OCI-LY1 (cell line): ENCODE results near the gene WDFY2.

ENCODE experiments used
- H2AFZ ChIP-seq: fragments of 200-600 bp; sonication (generic), shearing (Covaris generic); 2 replicates; pipeline ENCODE4 v1.6.0; 2014; ENCODE audit warnings: antibody characterized with exemption, mild to moderate bottlenecking, low read length
- H3F3A ChIP-seq: fragments of 200-600 bp; sonication (generic), shearing (Covaris generic); 2 replicates; pipeline ENCODE4 v1.6.0; 2014; ENCODE audit warnings: mild to moderate bottlenecking, antibody characterized with exemption, low read length, moderate library complexity; ENCODE audit not compliant: insufficient read depth
- H3K27ac ChIP-seq: fragments of 200-600 bp; sonication (generic); 2 replicates; pipeline ENCODE4 v1.5.1; 2014; ENCODE audit warnings: low read length, mixed run types, mild to moderate bottlenecking, low read depth; ENCODE audit not compliant: poor library complexity, severe bottlenecking
- H3K27me3 ChIP-seq: fragments of 200-600 bp; sonication (generic); 2 replicates; pipeline ENCODE4 v1.6.0; 2014; ENCODE audit warnings: antibody characterized with exemption, mild to moderate bottlenecking, low read length, moderate library complexity; ENCODE audit not compliant: insufficient read depth
- H3K36me3 ChIP-seq: fragments of 200-600 bp; sonication (generic); 2 replicates; pipeline ENCODE4 v1.6.1; 2014; ENCODE audit warnings: mild to moderate bottlenecking, antibody characterized with exemption, low read length, moderate library complexity, mixed read lengths; ENCODE audit not compliant: insufficient read depth
- H3K4me1 ChIP-seq: fragments of 200-600 bp; sonication (generic); 2 replicates; pipeline ENCODE4 v1.5.1; 2014; ENCODE audit warnings: mild to moderate bottlenecking, low read length, moderate library complexity; ENCODE audit not compliant: insufficient read depth, severe bottlenecking
- H3K4me2 ChIP-seq: fragments of 200-600 bp; sonication (generic), shearing (Covaris generic); 2 replicates; pipeline ENCODE4 v1.6.1; 2014; ENCODE audit warnings: low read length
- H3K4me3 ChIP-seq: fragments of 200-600 bp; sonication (generic); 2 replicates; pipeline ENCODE4 v1.5.1; 2014; ENCODE audit warnings: low read length, low read depth, mild to moderate bottlenecking, mixed read lengths; ENCODE audit not compliant: poor library complexity, severe bottlenecking
- H3K79me2 ChIP-seq: fragments of 200-600 bp; shearing (Covaris generic); 2 replicates; pipeline ENCODE4 v1.6.1; 2016; ENCODE audit warnings: mixed run types, low read length, mixed read lengths; ENCODE audit not compliant: insufficient read depth
- H3K9ac ChIP-seq: fragments of 200-600 bp; sonication (generic), shearing (Covaris generic); 2 replicates; pipeline ENCODE4 v1.6.1; 2014; ENCODE audit warnings: mild to moderate bottlenecking, low read length, mixed read lengths
- H3K9me2 ChIP-seq: fragments of 200-600 bp; sonication (generic), shearing (Covaris generic); 2 replicates; pipeline ENCODE4 v1.6.1; 2014; ENCODE audit warnings: low read depth, mild to moderate bottlenecking, low read length, mixed read lengths
- H3K9me3 ChIP-seq: fragments of 200-600 bp; shearing (Covaris generic); 2 replicates; pipeline ENCODE4 v1.6.1; 2014; ENCODE audit warnings: low read length, mixed read lengths
- H4K20me1 ChIP-seq: fragments of 200-600 bp; sonication (generic), shearing (Covaris generic); 2 replicates; pipeline ENCODE4 v1.6.0; 2016; ENCODE audit warnings: mild to moderate bottlenecking, low read length; ENCODE audit not compliant: insufficient read depth
- EZH2 ChIP-seq: fragments of 200-600 bp; sonication (generic), shearing (Covaris generic); IDR thresholded peaks from 2 replicates; pipeline ENCODE4 v1.8.0; 2017; ENCODE audit warnings: borderline replicate concordance, mixed run types, mild to moderate bottlenecking, antibody characterized with exemption, low read length, moderate library complexity, mixed read lengths
- TF ChIP-seq, protein P1 (sequence below): fragments of 200-600 bp; sonication (generic), shearing (Covaris generic); IDR thresholded peaks from 2 replicates; pipeline ENCODE4 v1.5.1; 2017; ENCODE audit warnings: mild to moderate bottlenecking, antibody characterized with exemption, low read length, moderate library complexity, mixed read lengths

The WDFY2 gene

DNA sequence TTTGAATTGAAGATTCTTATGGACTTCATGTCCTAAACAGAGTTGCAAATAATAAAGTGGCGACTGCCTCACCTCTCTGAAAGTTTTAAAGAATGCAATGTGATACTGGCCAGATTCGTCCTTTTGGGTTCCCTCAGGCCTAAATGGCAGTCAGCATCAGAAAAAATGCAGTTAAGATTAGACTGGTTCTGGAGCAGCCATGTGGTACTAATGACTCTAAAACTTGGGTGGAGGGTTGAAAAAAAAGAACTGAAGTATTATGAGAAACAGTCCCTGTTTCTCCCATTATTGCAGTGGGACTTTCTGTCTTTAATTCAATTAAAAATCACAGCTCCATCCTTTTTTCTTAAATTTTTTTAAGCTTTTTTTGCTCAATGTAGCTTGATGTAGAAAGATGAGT lies 37.3 kb downstream of the WDFY2 start:
- Histone ChIP-seq H3F3A (no peaks in the 10 kb centered on the region), H3K9me3 (no peaks in the 10 kb centered on the region), H3K27me3 (no peaks in the 10 kb centered on the region), H3K36me3 (no peaks in the 10 kb centered on the region), H3K79me2 (no peaks in the 10 kb centered on the region), H4K20me1 (no peaks in the 10 kb centered on the region), H3K9me2 (no peaks in the 10 kb centered on the region), H3K4me3 (no peak overlapping the region), H3K4me2 (no peak overlapping the region), H3K4me1 (no peaks in the 10 kb centered on the region), H3K9ac (no peak overlapping the region), H3K27ac (no peak overlapping the region), H2AFZ (no peak overlapping the region)
- TF ChIP-seq, protein P1, sequence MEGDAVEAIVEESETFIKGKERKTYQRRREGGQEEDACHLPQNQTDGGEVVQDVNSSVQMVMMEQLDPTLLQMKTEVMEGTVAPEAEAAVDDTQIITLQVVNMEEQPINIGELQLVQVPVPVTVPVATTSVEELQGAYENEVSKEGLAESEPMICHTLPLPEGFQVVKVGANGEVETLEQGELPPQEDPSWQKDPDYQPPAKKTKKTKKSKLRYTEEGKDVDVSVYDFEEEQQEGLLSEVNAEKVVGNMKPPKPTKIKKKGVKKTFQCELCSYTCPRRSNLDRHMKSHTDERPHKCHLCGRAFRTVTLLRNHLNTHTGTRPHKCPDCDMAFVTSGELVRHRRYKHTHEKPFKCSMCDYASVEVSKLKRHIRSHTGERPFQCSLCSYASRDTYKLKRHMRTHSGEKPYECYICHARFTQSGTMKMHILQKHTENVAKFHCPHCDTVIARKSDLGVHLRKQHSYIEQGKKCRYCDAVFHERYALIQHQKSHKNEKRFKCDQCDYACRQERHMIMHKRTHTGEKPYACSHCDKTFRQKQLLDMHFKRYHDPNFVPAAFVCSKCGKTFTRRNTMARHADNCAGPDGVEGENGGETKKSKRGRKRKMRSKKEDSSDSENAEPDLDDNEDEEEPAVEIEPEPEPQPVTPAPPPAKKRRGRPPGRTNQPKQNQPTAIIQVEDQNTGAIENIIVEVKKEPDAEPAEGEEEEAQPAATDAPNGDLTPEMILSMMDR = no peak
- no peak for TF ChIP-seq EZH2

DNA sequence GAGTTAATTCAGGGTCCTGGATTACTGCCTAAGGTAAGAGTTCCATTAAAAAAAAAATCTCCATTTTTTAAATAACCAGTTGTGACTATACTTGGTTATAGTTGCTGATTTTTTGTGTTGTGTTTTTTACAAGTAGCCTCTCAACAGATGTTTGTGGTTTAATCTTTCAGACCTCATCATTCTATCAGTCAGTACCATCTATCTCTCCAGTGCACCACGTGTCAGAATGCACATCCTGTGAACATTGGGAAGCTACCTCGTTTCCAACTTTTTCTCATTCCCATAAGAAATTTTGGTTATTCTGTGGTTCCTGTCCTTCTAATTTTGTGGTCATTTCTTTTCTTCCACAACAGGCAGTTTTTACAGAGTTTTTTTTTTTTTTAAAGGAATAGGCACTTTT lies 39.2 kb downstream of the WDFY2 start:
- H3K4me1 ChIP-seq = no peaks in the 10 kb centered on the region
- H3K4me2 ChIP-seq = no peak overlapping the region
- H3K4me3 ChIP-seq = no peak overlapping the region
- H2AFZ ChIP-seq = no peak overlapping the region
- no peak overlapping the region for H3K9ac ChIP-seq
- H4K20me1 ChIP-seq = no peaks in the 10 kb centered on the region
- H3K9me2 ChIP-seq = no peaks in the 10 kb centered on the region
- H3K79me2 ChIP-seq = no peaks in the 10 kb centered on the region
- no peak overlapping the region for H3K27ac ChIP-seq
- TF ChIP-seq, protein P1 = no peak
- no peak for TF ChIP-seq EZH2
- no peaks in the 10 kb centered on the region for H3K36me3 ChIP-seq
- no peaks in the 10 kb centered on the region for H3K9me3 ChIP-seq
- no peaks in the 10 kb centered on the region for H3F3A ChIP-seq
- no peaks in the 10 kb centered on the region for H3K27me3 ChIP-seq

DNA sequence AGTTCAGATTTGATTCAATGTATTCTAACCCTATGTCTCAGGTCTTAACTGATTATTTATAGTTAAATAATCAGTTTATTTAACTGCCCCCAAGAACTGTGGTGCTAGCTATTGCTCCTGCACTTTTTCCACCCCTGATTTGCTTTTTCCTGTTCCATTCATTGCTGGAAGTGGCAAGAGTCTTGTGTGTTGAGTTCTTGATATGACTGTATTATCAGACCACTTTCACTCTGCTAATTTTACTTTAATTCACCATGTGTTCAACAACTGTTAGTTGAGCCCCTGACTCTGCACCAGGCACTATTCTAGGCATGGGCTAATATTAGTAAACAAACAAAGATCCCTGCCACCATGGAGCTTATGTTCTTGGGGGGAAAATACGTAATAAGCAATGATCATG lies 39.9 kb downstream of the WDFY2 start:
- H3K9me3 ChIP-seq = no peaks in the 10 kb centered on the region
- no peak overlapping the region for H3K4me2 ChIP-seq
- H3K9ac ChIP-seq = no peak overlapping the region
- no peak overlapping the region for H3K4me3 ChIP-seq
- no peaks in the 10 kb centered on the region for H3K36me3 ChIP-seq
- H3K27me3 ChIP-seq = no peaks in the 10 kb centered on the region
- TF ChIP-seq, protein P1 = no peak
- no peak for TF ChIP-seq EZH2
- H4K20me1 ChIP-seq = no peaks in the 10 kb centered on the region
- no peaks in the 10 kb centered on the region for H3K9me2 ChIP-seq
- no peak overlapping the region for H2AFZ ChIP-seq
- H3K4me1 ChIP-seq = no peaks in the 10 kb centered on the region
- H3K79me2 ChIP-seq = no peaks in the 10 kb centered on the region
- H3K27ac ChIP-seq = no peak overlapping the region
- no peaks in the 10 kb centered on the region for H3F3A ChIP-seq
